Ovary (tissue), 9 donors: ENCODE results near the gene PRKCE. TPM values are rescaled to one million over a fixed set of nuclear protein-coding genes. Genes with fewer than 3 reads are reported as not detected.

Source experiments
- DNase-seq, 5 donors: peaks; one replicate each; pipeline ENCODE4 v3.0.0-alpha.2; 2019 to 2020
- H3K27ac ChIP-seq, 2 donors: fragments of 200-600 bp; one replicate each; pipeline versions ENCODE4 v1.5.1 to v1.8.0; 2019 to 2022
- H3K27me3 ChIP-seq: fragments of 200-600 bp; one replicate; pipeline ENCODE4 v1.8.0; 2022
- H3K36me3 ChIP-seq: fragments of 200-600 bp; sonication (generic); one replicate; pipeline ENCODE4 v1.5.1; 2019
- H3K4me1 ChIP-seq: one replicate; pipeline ENCODE4 v1.8.1; 2013; ENCODE audit warnings: mild to moderate bottlenecking, moderate library complexity; ENCODE audit not compliant: insufficient read depth
- H3K4me3 ChIP-seq: fragments of 200-600 bp; sonication (generic); one replicate; pipeline ENCODE4 v1.5.1; 2017
- H3K9me3 ChIP-seq, 2 donors: fragments of 200-600 bp in 1 of 2; sonication (generic) in 1 of 2; one replicate each; pipeline versions ENCODE4 v1.5.1 to v1.8.1; 2013 to 2019; ENCODE audit warnings: mild to moderate bottlenecking in 1 of 2, moderate library complexity in 1 of 2
- CTCF ChIP-seq, 3 donors: fragments of 450-650 bp in 2 of 3; fragments of 200-600 bp in 1 of 3; IDR thresholded peaks; one replicate each; pipeline versions ENCODE4 v1.5.1 to v1.8.0; 2016 to 2022; ENCODE audit warnings: antibody characterized with exemption in 3 of 3, mild to moderate bottlenecking in 1 of 3
- EP300 ChIP-seq: sonication (generic); formaldehyde crosslinking; IDR thresholded peaks from one replicate; pipeline ENCODE4 v1.6.1; 2017; ENCODE audit warnings: antibody characterized with exemption
- POLR2A ChIP-seq: fragments of 450-650 bp; IDR thresholded peaks from one replicate; pipeline ENCODE4 v1.6.1; 2017; ENCODE audit warnings: antibody characterized with exemption, mild to moderate bottlenecking, moderate library complexity
- WGBS, 3 donors: extraction: QIAGEN DNeasy Blood & Tissue Kit in 1 of 3; methylation state at CpG; one replicate each; pipeline versions ENCODE4 v1.1.5 to v1.1.7; 2013 to 2017; 5-methylcytosine and 5-hydroxymethylcytosine counted together
- intact Hi-C, 4 donors: fragments of 100-400 bp; cut with DNase I; formaldehyde crosslinking; loops; one replicate each; pipeline versions ENCODE4 v1.11.0 to v1.15.1; 2022 to 2023
- polyA plus RNA-seq, 2 donors: library from polyadenylated mRNA; stranded (reverse); fragments of 200-250 nt in 1 of 2; fragments of 350-450 nt in 1 of 2; fragmentation: Illumina TruSeq in 1 of 2; extraction: RNeasy Lipid Tissue Mini Kit (QIAGEN cat#74804) in 1 of 2; gene quantifications; one replicate each; pipeline ENCODE4 v1.2.3, GENCODE V29; 2013 to 2014
- total RNA-seq, 7 donors: library from RNA; depleted of rRNA in 2 of 7; stranded (reverse); fragments of >200 nt in 2 of 7; fragmentation: NEBNext Ultra II Directional in 3 of 7; extraction: Animal tissue kit (Norgen Biotek cat#: 25700) in 3 of 7; gene quantifications; one replicate each; pipeline versions ENCODE4 v1.1.0 to v1.2.4, GENCODE V29; 2016 to 2023
- donor health status: DM: no; HTN: no; CAD: no; lungs with moderate emphysema.
- donor health status: DM: no; HTN: no; CAD: no.
- donor health status: Bipolar disorder and iron deficiency.
- donor health status: DM: yes; HTN: yes; CAD: no.
- donor health status: DM: no; HTN: no; CAD: no.
- donor health status: DM: yes; HTN: yes; CAD: no.

Gene PRKCE
- total and polyA plus RNA-seq, 9 donors: 3.1 to 22.8 (median 12.8) TPM

GRCh38 chr2:45992021-45992740, 340.7 kb downstream of the PRKCE start:
- 65 to 89% (median 70%) methylated on average over 11 of the region's 11 CpGs for WGBS, 3 donors
- no peak overlapping the region for H3K27ac ChIP-seq
- H3K4me3 ChIP-seq: no peak overlapping the region
- no peaks in the 10 kb centered on the region for H3K9me3 ChIP-seq
- H3K36me3 ChIP-seq: no peaks in the 10 kb centered on the region
- peaks cover 7% of the 10 kb centered on the region for H3K4me1 ChIP-seq
- no peaks in the 10 kb centered on the region for H3K27me3 ChIP-seq
- intact Hi-C loops: loop anchor here in 2 of 4 donors (2.0 to 10.0 kb wide), 3 partner anchors 73 to 903 kb away; no protein-coding TSS in a partner anchor
- no peak for DNase-seq
- no peak for TF ChIP-seq POLR2A
- no peak for TF ChIP-seq EP300
- no peak for TF ChIP-seq CTCF (IDR thresholded peaks at IDR 0.05)

GRCh38 chr2:45992741-45993475, 341.4 kb downstream of the PRKCE start:
- intact Hi-C loops: loop anchor here in 2 of 4 donors (2.0 to 10.0 kb wide), 3 partner anchors 72 to 902 kb away; no protein-coding TSS in a partner anchor
- Histone ChIP-seq H3K4me3 (no peak overlapping the region), H3K4me1 (peaks cover 5% of the 10 kb centered on the region), H3K27ac (no peak overlapping the region), H3K27me3 (no peaks in the 10 kb centered on the region), H3K9me3 (no peaks in the 10 kb centered on the region), H3K36me3 (no peaks in the 10 kb centered on the region)
- WGBS, 3 donors: 62 to 69% (median 62%) methylated on average over 7 of the region's 7 CpGs
- TF ChIP-seq CTCF (IDR thresholded peaks at IDR 0.05) (no peak), POLR2A (no peak), EP300 (no peak)
- DNase-seq: no peak

GRCh38 chr2:45993476-45993991, 342.1 kb downstream of the PRKCE start:
- intact Hi-C loops: loop anchor here in 2 of 4 donors (2.0 to 10.0 kb wide), 3 partner anchors 71 to 901 kb away; no protein-coding TSS in a partner anchor

More at GRCh38 chr2:45993476-45993991, 342.1 kb downstream of the PRKCE start:
- TF ChIP-seq CTCF (IDR thresholded peaks at IDR 0.05) (peak; percentile 41 to 80 (median 61)), EP300 (no peak)
- no peak overlapping the region for H3K27ac ChIP-seq
- no peak overlapping the region for H3K4me3 ChIP-seq
- peak in 4 of 5 donors; percentile 49 to 78 (median 65) for DNase-seq
- no peaks in the 10 kb centered on the region for H3K9me3 ChIP-seq
- 55 to 57% (median 55%) methylated on average over 6 of the region's 6 CpGs for WGBS, 3 donors
- H3K36me3 ChIP-seq: no peaks in the 10 kb centered on the region
- H3K4me1 ChIP-seq: peaks cover 4% of the 10 kb centered on the region
- H3K27me3 ChIP-seq: no peaks in the 10 kb centered on the region
